GM12865 (cell line): ENCODE measurements around the gene RALGPS1.
"Not testable (repeated sequence)": the region's sequence is repeated elsewhere in the genome, so short reads cannot be mapped to it uniquely, and the experiment has no call there.

ENCODE experiments used
- DNase-seq: peaks from one replicate; pipeline ENCODE4 v3.0.0; 2010; ENCODE audit warnings: low read depth
- H3K4me3 ChIP-seq: 2 replicates; pipeline ENCODE4 v1.5.1; 2011; ENCODE audit warnings: mild to moderate bottlenecking, low read depth, low read length, control low read depth
- TF ChIP-seq, protein P1 (sequence below): IDR thresholded peaks from 2 replicates; pipeline ENCODE4 v1.5.1; 2011; ENCODE audit warnings: low read length, control low read depth, low read depth, inconsistent platforms; ENCODE audit not compliant: insufficient read depth; ENCODE audit errors: missing control alignments

The RALGPS1 gene

GRCh38 chr9:127142291-127142690 lies 227.7 kb downstream of the RALGPS1 start:
- TF ChIP-seq, protein P1, sequence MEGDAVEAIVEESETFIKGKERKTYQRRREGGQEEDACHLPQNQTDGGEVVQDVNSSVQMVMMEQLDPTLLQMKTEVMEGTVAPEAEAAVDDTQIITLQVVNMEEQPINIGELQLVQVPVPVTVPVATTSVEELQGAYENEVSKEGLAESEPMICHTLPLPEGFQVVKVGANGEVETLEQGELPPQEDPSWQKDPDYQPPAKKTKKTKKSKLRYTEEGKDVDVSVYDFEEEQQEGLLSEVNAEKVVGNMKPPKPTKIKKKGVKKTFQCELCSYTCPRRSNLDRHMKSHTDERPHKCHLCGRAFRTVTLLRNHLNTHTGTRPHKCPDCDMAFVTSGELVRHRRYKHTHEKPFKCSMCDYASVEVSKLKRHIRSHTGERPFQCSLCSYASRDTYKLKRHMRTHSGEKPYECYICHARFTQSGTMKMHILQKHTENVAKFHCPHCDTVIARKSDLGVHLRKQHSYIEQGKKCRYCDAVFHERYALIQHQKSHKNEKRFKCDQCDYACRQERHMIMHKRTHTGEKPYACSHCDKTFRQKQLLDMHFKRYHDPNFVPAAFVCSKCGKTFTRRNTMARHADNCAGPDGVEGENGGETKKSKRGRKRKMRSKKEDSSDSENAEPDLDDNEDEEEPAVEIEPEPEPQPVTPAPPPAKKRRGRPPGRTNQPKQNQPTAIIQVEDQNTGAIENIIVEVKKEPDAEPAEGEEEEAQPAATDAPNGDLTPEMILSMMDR = no peak
- no peak for DNase-seq
- H3K4me3 ChIP-seq = no peak overlapping the region

DNA sequence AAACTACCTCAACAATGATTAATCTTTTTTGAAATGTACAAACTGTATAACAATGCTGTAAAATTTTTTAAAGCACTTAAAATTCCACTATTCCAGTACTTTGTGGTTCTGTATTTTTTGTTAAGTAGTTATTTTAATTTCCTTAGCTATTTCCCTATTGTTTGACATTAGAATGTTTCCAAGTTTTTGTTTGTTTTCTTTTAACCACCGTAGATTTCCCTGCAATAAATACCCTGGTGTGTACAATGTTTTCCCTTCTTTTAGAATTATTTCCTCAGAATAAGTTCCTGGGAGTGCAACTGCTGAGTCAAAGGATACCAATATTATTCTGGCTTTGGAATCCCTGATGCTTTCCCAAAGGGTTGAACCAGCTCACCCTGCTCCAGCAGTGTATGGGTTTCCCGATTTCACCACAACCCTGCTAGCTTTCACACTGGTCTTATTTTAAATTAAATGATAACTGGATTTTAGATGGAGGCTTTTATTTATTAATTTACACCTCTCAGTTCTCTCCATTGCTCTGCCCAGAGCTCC lies 228.4 kb downstream of the RALGPS1 start:
- TF ChIP-seq, protein P1 = no peak
- H3K4me3 ChIP-seq = no peak overlapping the region
- no peak for DNase-seq

DNA sequence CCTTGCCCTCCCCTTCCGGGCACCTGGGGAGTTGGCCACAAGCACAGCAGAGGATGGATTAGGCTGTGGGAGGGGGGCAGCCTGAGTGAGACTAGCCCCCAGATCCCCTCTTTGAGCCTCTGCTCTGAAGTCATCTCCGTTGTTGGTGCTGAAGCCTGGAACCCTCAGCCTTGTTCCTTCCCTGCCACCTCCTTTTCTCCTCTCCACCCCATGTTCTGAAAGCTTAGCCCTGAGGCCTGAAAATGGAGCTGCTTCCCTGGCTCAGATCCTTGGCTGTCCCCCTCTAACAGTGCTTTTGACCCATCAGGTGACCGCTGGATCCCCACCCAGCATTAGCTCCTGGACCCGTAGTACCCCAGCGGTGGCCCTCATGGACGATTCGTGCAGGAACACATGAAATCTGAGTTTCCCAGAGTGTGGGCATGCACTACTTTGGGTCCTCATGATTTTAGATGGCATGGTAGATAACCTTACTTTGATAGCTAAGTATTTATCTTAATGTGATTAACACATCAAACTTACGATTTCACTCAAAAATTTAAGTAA lies 229.4 kb downstream of the RALGPS1 start:
- TF ChIP-seq, protein P1 = no peak
- H3K4me3 ChIP-seq = no peak overlapping the region
- DNase-seq = no peak

GRCh38 chr9:127144670-127145445 lies 230.3 kb downstream of the RALGPS1 start:
- no peak for DNase-seq
- TF ChIP-seq, protein P1 = no peak
- H3K4me3 ChIP-seq = no peak overlapping the region

GRCh38 chr9:127146841-127147240 lies 232.3 kb downstream of the RALGPS1 start:
- DNase-seq, H3K4me3 ChIP-seq: not testable (repeated sequence)

- TF ChIP-seq, protein P1 = no peak
- no peak for DNase-seq
- H3K4me3 ChIP-seq = no peak overlapping the region
Measured at GRCh38 chr9:127147251-127147650, 232.7 kb downstream of the RALGPS1 start.

DNA sequence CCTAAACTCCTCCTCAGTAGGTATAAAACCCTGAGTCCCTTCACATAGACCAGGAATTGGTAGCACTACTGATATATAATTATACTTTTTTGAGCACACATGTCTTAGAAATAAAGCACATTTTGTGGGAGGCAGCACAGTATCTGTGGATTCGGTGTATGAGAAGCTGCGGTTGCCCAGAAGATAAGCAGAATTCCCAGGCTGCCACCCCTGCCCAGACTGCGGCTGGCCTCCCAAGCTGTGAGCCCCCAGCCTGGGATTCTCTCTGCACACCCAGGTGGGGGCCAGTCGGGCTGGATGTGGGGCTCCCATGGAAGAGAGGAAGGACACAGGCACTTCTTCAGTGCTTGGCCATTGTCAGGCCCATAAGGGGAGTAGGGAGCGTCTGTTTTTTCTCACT lies 233.4 kb downstream of the RALGPS1 start:
- no peak for DNase-seq
- TF ChIP-seq, protein P1 = no peak
- no peak overlapping the region for H3K4me3 ChIP-seq
